ENCODE measurements around the gene GNG3.

The GNG3 gene

GRCh38 chr11:62716816-62717215 lies 9.3 kb downstream of the GNG3 start:
- ATAC-seq = no peak
- TF ChIP-seq POU6F1 (CRISPR knock-in tag; IDR thresholded peaks at IDR 0.05; ENCODE audit: borderline replicate concordance, low read depth) (no peak), ISL1 (CRISPR knock-in tag; IDR thresholded peaks at IDR 0.05) (no peak), PPARA (CRISPR knock-in tag; IDR thresholded peaks at IDR 0.05; ENCODE audit: borderline replicate concordance) (no peak), TCF4 (CRISPR knock-in tag; IDR thresholded peaks at IDR 0.05; ENCODE audit: borderline replicate concordance) (no peak), OSR1 (CRISPR knock-in tag; IDR thresholded peaks at IDR 0.05) (no peak), TSHZ2 (CRISPR knock-in tag; IDR thresholded peaks at IDR 0.05) (no peak), ZC3H10 (CRISPR knock-in tag; IDR thresholded peaks at IDR 0.05) (no peak), PATZ1 (CRISPR knock-in tag; IDR thresholded peaks at IDR 0.05; ENCODE audit: borderline replicate concordance) (no peak), CREB5 (CRISPR knock-in tag; IDR thresholded peaks at IDR 0.05; ENCODE audit: low read depth) (no peak)

- TF ChIP-seq CSRNP3 (CRISPR knock-in tag; IDR thresholded peaks at IDR 0.05) = no peak
- no peak for TF ChIP-seq TSHZ2 (CRISPR knock-in tag; IDR thresholded peaks at IDR 0.05)
- TF ChIP-seq RARB (CRISPR knock-in tag; IDR thresholded peaks at IDR 0.05) = no peak
- no peak for TF ChIP-seq TCF4 (CRISPR knock-in tag; IDR thresholded peaks at IDR 0.05; ENCODE audit: borderline replicate concordance)
- no peak for TF ChIP-seq SNAI2 (CRISPR knock-in tag; IDR thresholded peaks at IDR 0.05)
- no peak for TF ChIP-seq ZC3H10 (CRISPR knock-in tag; IDR thresholded peaks at IDR 0.05)
- no peak for TF ChIP-seq ISL1 (CRISPR knock-in tag; IDR thresholded peaks at IDR 0.05)
- no peak for TF ChIP-seq OSR1 (CRISPR knock-in tag; IDR thresholded peaks at IDR 0.05)
- TF ChIP-seq PATZ1 (CRISPR knock-in tag; IDR thresholded peaks at IDR 0.05; ENCODE audit: borderline replicate concordance) = no peak
- no peak for TF ChIP-seq ZNF8 (CRISPR knock-in tag; IDR thresholded peaks at IDR 0.05)
- TF ChIP-seq CREB5 (CRISPR knock-in tag; IDR thresholded peaks at IDR 0.05; ENCODE audit: low read depth) = no peak
- no peak for TF ChIP-seq PPARA (CRISPR knock-in tag; IDR thresholded peaks at IDR 0.05; ENCODE audit: borderline replicate concordance)
- TF ChIP-seq ZNF70 (CRISPR knock-in tag; IDR thresholded peaks at IDR 0.05) = no peak
- no peak for TF ChIP-seq ZFP30 (CRISPR knock-in tag; IDR thresholded peaks at IDR 0.05)
- no peak for TF ChIP-seq ZFP3 (CRISPR knock-in tag; IDR thresholded peaks at IDR 0.05)
- TF ChIP-seq ARNTL (CRISPR knock-in tag; IDR thresholded peaks at IDR 0.05; ENCODE audit: borderline replicate concordance, low read depth) = no peak
- TF ChIP-seq CSDC2 (CRISPR knock-in tag; IDR thresholded peaks at IDR 0.05) = no peak
- TF ChIP-seq GLIS3 (CRISPR knock-in tag; IDR thresholded peaks at IDR 0.05) = no peak
- no peak for TF ChIP-seq TOX (CRISPR knock-in tag; IDR thresholded peaks at IDR 0.05; ENCODE audit: borderline replicate concordance)
- TF ChIP-seq ZNF565 (CRISPR knock-in tag; conservative IDR thresholded peaks at IDR 0.05; ENCODE audit: low read depth) = no peak
- ATAC-seq = no peak
Measured at GRCh38 chr11:62719302-62719978, 12.0 kb downstream of the GNG3 start.

Data from SK-N-SH treated with all-trans-retinoic acid at 6 μM for 48 hours (cell line).